ENCODE data around the gene KRTAP10-7.
"Not testable (repeated sequence)": the region's sequence is repeated elsewhere in the genome, so short reads cannot be mapped to it uniquely, and the experiment has no call there.

Gene KRTAP10-7

DNA sequence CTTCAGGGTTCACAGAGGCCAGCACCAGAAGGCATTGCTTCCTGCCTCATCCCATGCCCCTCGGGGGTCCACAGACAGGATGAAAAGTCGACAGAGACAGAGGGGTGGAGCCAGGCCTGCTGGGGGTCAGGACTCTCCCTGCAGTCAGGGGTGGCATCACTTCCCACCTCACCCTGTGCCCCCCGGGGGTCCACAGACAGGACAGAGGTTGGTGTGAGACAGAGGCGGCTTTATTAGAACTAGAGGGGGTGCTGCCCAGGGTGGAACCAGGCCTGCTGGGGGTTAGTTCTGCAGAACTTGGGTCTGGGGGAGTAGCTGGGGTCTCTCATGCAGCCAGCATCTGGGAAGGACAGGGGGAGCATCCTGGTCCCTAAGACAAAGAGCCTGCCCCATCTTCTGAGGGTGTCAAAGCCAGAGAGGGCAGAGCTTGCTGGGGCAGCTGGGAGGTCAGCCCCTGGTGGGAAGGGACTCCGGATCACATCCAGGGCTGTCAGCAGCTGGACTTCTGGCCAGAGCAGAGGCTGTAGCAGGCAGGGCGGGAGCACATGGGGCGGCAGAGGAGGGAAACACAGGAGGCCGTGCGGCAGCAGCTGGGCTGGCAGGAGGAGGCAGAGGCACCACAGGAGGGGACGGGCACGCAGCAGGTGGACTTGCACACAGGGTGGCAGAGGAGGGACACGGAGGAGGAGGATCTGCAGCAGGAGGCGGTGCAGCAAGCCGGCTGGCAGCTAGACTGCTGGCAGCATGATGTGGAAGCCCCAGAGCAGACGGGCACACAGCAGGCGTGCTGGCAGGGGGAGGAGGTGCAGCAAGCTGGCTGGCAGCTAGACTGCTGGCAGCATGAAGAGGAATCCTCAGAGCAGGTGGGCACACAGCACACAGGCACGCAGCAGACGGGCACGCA is 9.2 kb upstream of the KRTAP10-7 start:
- DNase-seq: not testable (repeated sequence)

DNA sequence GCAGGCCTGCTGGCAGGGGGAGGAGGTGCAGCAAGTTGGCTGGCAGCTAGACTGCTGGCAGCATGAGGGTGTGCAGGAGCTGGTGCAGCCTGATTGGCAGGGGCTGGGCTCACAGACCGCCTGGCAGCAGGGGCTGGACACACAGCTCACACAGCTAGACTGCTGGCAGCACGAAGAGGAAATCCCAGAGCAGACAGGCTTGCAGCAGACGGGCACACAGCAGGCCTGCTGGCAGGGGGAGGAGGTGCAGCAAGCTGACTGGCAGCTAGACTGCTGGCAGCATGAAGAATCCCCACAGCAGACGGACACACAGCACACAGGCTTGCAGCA is 8.6 kb upstream of the KRTAP10-7 start:
- DNase-seq: not testable (repeated sequence)

DNA sequence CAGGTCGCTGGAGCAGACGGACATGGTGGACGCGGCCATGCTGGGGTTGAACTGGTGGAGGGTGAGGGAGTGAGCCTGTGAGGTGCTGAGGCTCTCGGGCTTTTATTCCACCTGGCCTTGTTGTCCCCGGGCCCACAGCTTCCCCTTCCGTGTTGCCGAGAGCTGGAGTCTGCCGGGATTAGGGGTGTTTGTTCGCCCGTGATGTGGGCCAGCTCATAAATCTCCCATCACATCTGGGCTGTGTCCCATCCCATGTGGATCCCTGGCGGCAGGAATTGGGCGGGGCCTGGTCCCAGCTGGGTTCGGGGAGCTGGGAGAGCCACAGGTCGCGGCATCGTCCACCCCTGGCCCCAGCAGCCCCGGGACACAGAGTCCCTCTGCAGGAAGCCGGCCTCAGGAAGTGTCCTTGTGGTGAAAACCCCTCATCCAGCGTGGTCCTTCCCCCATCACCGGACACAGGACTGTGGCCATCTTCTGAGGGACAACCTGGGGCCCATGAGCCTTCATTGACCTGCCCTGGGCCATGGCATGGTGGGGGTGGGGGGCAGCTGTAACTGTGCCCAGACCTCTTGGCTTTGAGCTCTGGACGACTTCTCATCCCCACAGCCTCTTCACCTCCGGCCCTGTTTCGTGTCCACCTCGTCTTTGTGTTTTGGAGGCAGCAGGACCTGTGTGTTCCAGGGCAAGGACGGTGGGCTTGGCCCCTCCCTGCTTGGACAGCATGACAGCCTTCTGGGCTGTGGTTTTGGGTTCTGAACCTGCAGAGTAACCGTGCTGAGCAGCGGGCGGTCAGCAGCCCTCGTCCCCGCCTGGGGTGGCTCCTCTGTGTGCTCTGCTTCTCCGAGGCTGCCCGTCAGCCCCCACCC is 7.7 kb upstream of the KRTAP10-7 start, which contains the start of gene KRTAP10-6:
KRTAP10-6 (minus strand) TSS at position 60 of the 866 bp plus-strand sequence; CDS start at position 39, 21 bp downstream.
- no peak for DNase-seq

DNA sequence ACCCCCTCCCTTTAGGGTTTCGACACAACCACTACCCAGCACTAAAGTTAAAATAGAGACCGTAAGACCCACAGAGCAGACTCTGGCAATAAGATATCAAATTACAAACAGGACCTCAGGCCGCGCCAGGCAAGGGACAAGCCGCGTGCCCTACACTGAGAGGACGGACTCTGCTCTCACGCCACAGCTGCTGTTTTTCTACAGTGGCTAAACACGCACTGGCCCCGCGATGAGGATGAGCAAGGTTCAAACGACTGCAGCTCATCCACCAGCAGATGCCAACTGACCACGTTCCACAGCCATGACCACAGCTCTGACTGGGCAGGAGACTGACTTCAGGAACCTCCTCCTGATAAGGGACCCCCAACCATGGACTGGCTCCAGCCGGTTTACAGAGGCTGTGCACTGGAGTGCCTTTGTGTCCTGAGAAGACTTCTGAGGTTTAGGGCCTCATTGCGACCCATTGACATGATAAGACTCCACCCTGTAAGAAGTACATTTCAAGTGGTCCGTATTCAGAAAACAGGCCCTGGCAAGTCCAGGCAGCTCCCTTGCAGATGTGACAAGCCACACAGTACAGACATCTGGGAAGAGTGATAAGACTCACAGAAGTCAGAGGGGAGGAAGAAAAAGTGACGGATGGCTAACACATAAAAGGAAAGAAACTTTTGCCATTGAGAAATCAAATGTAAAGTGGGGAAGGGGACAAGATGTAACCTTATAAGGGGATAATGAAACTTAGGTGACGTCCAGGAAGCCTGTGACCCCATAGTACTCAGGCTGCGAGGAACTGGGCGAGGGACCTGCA is 6.6 kb upstream of the KRTAP10-7 start:
- no peak for DNase-seq

DNA sequence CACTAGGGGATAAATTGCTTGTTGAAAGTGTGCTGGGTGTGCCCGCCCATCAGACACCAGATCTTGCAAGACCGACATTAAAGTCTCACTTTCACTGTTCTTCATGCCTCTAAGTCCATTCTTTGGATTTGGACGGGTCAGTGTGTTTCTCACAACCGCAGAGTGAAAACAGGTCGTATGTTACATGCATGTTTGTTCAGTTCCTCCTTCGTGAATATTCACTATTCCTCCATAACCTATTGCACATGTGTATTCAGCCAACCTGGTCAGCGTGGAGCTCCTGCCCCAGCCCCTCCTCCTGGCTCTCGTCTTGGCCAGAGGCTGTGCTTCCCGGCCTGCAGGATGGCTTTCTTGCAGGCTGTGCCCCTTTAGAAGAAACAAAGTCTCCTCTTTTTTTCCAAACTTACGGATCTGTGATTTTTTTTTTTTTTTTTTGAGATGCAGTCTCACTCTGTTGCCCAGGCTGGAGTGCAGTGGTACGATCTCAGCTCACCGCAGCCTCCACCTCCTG is 5.9 kb upstream of the KRTAP10-7 start:
- DNase-seq: no peak

DNA sequence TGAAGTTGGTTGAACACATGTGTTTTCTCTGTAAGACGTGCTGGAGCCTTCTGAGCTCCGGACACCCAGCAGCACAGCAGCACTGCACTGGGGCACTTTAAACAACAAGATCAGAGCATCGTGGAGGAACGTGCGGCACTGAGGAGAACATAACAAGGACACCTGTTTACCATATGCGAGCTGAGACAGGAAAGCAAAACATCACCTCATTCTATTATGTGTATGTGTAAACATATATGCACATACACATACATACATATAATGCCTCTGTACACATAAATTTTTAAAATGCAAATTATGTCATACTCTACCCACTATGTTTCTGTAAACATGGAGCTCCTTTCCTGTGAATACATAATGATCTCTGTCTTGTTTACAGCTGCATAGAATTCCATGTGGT is 4.9 kb upstream of the KRTAP10-7 start:
- DNase-seq: no peak

DNA sequence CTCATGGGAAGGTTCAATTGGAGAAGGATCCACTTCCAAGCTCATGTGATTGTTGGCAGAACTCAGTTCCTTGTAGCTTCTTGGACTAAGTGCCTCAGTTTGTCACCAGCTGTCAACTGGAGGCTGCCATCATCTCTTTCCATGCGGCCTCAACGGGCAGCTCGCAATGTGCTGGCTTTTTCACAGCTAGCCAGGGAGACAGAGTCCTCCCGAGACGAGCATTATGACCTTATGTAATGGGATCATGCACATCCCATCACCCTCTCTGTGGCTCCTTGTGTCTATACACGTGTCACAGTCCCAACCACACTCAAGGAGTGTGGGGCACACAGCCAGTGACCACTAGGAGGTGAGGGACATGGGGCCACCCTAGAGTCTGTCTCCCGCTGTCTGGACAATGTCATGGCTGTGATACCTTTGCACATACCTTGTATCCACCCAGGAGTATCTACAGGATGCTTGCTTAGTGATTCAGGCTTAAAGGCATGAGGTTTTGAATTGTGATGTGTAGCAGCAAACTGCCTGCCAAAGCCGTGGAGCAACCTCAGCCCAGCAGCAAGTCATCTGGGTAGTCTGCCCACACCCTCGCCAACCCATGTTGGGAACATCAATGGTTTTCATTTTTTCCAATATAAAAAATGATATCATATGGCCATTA is 4.2 kb upstream of the KRTAP10-7 start:
- DNase-seq: no peak

DNA sequence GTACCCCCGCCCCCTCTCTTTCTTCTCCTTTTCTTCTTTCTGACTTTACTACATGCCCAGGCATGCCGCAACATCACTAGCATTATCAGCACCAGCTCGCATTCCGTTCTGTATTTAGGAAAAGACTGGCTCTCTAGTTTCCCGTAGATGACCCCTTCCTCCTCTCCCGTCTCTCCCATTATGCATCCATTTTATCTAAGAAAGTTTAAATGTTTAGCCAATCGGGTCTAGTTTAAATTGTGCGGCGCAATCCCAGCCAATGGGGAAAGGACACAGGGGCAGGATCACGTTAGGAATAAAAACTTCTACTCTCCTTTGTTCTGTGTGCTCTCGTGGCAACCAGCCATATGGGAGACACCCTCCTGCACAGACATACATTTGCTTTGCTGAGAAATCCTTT is 2.3 kb upstream of the KRTAP10-7 start:
- no peak for DNase-seq

DNA sequence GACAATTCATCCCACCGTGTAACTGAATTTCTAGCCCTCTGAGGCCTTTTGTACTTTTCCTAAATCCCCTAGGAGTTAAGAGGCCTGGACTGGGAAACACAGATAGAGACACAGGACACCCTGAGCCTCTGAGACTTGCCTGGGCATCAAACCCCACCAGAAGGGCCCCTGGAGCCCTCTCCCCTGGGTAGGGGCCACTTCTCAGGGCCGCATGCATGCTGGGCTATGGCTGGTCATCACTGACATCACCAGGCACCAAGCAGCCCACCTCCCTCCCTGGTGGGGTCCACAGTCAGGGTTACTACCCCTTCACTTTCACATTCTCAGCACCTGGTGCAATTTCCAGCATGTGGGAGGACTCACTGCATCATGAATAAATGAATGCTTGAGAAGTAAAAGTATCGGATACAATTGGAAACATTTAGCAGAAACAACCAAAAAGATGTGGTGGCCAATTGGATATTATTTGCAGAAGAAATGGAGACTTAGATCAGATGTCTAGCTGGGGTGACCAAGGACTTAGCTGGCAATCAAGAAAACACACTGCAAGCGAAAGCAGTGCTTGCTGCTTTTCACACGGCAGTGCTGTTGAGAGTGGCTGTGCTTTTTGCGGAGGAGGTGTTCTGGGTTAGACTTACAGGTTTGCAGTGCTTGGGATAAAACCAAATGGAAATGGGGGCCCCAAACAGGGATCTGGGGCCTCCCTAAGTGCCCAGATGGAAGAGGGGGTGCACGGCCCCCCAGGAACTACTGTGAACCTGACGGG is 950 bp upstream of the KRTAP10-7 start:
- no peak for DNase-seq

DNA sequence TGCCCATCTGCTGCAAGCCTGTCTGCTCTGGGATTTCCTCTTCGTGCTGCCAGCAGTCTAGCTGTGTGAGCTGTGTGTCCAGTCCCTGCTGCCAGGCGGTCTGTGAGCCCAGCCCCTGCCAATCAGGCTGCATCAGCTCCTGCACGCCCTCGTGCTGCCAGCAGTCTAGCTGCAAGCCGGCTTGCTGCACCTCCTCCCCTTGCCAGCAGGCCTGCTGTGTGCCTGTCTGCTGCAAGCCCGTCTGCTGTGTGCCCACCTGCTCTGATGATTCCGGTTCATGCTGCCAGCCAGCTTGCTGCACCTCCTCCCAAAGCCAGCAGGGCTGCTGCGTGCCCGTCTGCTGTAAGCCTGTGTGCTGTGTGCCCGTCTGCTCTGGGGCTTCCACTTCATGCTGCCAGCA is 694 bp downstream of the KRTAP10-7 start:
- not testable (repeated sequence) for DNase-seq

DNA sequence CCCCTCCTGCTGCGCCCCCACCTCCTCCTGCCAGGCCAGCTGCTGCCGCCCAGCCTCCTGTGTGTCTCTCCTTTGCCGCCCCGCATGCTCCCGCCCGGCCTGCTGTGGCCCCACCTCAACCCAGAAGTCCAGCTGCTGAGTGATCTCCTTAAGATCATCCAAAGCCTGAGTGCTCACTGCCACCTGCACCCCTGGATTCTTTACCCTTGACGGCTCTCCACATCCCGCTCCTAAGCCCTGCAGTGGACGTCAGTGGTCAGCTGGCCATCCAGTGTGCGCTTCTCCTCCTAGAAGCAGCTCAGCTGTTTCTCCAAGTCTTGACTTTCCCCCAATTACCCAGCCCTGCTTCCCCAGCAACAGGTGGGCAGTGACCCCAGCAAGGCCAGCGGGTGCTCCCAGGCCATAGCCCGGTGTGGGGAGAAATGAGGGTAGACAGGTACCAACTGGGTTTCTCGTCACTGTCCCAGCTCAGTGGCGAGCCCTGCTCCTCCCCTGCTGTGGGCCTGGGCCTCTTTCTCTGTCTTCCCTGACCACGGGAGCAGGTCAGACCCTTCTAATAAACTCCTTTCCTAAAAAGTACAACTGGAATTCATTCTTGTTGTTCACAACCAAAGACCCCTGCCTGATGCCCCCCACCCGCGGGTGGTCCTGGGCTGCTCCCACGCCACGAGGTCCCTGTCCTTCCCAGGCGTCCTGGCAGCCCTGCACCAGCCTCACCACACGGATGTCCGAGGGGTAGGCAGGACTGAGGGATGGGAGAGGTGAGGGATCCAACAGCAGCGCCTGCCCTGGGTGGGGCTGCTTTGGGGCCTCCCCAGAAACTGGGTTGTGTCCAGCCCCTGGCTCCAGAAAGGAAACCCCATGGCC is 1.4 kb downstream of the KRTAP10-7 start:
- no peak for DNase-seq

DNA sequence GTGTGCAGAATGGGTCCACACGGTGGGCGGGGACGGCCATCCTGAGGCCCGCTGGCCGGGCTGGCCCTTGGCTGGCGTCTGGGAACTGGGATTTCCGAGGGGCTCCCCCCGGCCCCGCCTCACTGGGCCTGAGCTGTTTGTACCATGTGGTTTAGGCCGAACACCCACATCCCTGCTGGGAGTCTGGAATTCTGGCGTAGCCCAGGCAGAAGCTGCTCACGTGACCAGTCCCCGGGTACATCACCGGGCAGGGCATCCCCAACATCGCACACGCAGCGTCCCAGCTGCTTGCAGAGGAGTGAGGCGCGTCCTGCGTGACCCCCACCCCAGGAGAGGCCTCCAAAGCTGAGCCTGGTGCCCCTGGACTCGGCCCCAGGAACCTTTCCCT is 2.1 kb downstream of the KRTAP10-7 start:
- no peak for DNase-seq

DNA sequence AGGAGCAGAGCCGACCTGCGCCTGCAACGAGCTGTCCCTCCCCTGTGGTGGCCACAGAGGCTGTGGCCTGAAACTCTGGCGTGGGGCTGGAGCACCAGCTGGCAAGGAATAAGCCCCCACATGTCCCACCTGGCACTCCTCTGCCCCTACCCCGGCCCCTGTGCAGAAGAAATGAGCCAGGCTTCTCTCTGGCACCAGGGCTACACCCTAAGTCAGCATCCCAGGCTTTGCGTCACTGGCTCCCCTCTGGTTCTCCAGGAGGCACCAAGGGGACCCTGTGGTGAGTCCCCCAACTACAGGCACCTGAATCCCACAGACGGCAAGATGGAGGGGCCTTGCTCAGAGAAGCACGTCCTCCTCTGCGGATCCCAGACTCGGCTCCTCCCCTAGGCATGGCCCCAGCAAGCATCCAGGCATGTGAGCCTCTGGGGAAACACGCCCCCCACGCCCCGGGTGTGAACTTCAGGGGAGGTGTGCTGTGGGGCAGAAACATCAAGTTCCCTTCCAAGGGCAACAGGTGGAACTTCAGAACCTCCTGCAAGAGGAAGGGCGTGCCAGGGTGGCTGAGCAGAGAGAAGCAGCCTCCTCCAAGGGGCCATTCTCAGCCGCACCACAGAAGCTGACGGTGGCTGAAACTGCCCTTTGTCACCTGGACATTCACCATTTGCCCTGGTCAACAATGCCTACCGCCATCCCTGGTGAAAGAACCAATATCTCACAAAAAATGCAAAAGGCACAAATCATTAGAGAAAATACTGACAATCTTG is 2.9 kb downstream of the KRTAP10-7 start:
- DNase-seq: no peak

DNA sequence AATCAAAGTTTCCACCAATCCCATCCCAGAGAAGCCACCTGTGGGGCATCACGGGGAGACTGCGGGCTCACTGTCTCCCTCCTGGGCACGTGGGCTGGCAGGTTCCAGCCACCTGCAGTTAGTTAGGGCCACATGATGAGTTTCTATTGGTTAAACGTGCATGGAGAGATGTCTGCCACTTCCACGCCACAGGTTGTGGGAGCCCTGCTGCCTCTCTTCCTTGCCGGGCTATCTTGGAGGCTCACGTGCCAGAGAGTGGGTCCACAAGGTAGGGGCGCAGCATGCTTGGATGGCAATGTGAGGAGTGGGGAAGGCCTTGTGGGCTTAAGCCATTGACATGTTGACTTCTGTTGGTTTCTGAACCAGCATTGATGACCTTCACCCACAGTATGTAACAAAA is 3.5 kb downstream of the KRTAP10-7 start:
- DNase-seq: no peak

DNA sequence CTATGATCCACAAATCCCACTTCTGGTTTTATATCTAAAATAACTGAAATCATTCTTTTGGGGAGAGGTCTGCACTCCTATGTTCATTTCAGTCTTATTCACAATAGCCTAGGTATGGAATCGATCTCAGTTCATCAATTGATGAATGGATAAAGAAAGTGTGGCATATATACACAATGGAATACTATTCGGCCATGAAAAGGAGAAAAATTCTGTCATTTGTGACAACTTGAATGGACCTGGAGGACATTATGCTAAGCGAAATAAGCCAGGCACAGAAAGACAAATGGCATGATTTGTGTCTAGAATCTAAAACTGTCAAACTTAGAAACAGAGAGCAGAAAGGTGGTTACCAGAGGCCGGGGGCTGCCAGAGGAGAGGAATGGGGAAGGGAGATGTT is 6.1 kb downstream of the KRTAP10-7 start:
- no peak for DNase-seq

DNA sequence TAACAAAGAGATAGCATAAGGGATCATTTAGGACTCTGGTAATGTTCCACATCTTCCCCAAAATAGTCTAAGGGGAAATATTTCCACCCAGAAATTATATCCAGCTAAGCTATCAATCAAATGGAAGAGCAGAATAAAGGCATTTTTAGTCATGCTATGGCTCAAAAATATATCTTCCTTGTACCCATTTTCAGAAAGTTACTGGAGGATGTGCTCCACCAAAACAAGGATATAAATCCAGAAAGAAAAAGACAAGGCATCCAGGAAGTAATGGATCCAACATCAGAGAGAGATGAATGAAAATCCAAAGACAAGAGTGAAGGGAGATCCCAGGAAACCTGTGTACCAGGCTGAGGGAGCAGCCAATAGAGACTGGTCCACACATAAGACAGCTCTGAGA is 8.8 kb downstream of the KRTAP10-7 start:
- DNase-seq: no peak

DNA sequence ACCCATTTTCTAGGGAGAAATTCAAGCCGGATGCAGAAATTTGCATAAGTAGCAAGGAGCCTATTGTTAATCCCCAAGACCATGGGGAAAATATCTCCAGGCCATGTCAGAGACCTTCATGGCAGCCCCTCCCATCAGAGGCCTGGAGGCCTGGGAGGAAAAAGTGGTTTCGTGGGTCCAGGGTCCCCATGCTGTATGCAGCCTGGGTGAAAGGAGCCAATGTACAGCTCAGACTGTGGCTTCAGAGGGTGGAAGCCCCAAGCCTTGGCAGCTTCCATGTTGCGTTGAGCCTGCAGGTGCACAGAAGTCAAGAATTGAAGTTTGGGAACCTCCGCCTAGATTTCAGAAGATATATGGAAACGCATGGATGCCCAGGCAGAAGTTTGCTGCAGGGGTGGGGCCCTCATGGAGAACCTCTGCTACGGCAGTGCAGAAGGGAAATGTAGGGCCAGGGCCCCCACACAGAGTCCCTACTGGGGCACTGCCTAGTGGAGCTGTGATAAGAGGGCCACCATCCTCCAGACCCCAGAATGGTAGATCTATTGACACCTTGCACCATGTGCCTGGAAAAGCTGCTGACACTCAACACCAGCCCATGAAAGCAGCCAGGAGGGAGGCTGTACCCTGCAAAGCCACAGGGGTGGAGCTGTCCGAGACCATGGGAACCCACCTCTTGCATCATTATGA is 9.9 kb downstream of the KRTAP10-7 start:
- DNase-seq: not testable (repeated sequence)

DNA sequence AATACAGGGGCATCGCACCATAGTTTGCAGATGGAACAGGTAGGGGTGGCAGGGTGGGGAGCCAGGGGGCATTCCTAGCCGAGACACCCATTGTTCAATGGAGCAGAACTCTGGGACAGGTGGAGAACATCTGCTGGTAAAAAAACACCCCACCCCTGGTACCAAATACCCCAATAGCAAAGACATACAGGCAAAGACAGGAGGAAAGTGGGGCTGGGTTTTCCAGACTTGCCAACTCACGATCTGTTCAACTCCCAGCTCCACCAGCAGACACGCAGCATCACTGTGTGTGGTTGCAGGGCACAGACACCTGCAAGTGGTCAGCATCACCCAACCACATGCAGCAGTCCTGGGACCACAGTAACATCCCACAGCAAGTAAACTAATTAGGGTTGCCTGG is 11.2 kb downstream of the KRTAP10-7 start:
- no peak for DNase-seq

DNA sequence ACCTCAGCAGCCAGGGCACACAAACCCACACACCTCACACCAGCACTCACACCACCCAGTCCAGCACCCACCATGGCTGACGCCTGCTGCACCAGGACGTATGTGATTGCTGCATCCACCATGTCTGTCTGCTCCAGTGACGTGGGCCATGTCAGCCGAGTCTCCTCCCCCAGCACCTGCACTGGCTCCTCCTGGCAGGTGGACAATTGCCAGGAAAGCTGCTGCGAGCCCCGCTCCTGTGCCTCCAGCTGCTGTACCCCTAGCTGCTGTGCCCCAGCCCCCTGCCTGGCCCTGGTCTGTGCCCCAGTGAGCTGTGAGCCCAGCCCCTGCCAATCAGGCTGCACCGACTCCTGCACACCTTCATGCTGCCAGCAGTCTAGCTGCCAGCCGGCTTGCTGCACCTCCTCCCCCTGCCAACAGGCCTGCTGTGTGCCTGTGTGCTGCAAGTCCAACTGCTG is 11.7 kb downstream of the KRTAP10-7 start, which contains the start of gene KRTAP10-8:
KRTAP10-8 (plus strand) TSS at position 51 of the 458 bp plus-strand sequence; CDS start at position 73, 22 bp downstream.
- no peak for DNase-seq
